Uterus (tissue), 4 donors: Measurements from ENCODE around the gene CLTB. TPM values are rescaled to one million over a fixed set of nuclear protein-coding genes. Genes with fewer than 3 reads are reported as not detected.
A peak's percentile ranks its signal among the peaks of the same experiment; 100 is the strongest.

Source experiments
- DNase-seq, 2 donors: peaks; one replicate each; pipeline ENCODE4 v3.0.0-alpha.2; 2019 to 2020
- H3K27ac ChIP-seq, 2 donors: fragments of 200-600 bp; sonication (generic); 1 replicate in 1 of 2; 2 replicates in 1 of 2; pipeline ENCODE4 v1.5.1; 2016 to 2018
- H3K27me3 ChIP-seq, 2 donors: fragments of 200-600 bp; sonication (generic); one replicate each; pipeline ENCODE4 v1.5.1; 2018 to 2019; ENCODE audit warnings: control low read depth in 1 of 2
- H3K36me3 ChIP-seq, 2 donors: fragments of 200-600 bp; sonication (generic); one replicate each; pipeline ENCODE4 v1.5.1; 2019; ENCODE audit warnings: control low read depth in 1 of 2
- H3K4me1 ChIP-seq, 2 donors: fragments of 200-600 bp; sonication (generic); one replicate each; pipeline ENCODE4 v1.5.1; 2018 to 2019; ENCODE audit warnings: control low read depth in 1 of 2
- H3K4me3 ChIP-seq, 2 donors: fragments of 200-600 bp; sonication (generic); 1 replicate in 1 of 2; 2 replicates in 1 of 2; pipeline ENCODE4 v1.5.1; 2018 to 2019; ENCODE audit warnings: mild to moderate bottlenecking in 1 of 2
- H3K9me3 ChIP-seq, 2 donors: fragments of 200-600 bp; sonication (generic); one replicate each; pipeline ENCODE4 v1.5.1; 2019; ENCODE audit warnings: control low read depth in 1 of 2
- POLR2A ChIP-seq, 2 donors: fragments of 450-650 bp; IDR thresholded peaks; one replicate each; pipeline ENCODE4 v1.6.1; 2016; ENCODE audit warnings: antibody characterized with exemption in 2 of 2, mild to moderate bottlenecking in 1 of 2, moderate library complexity in 1 of 2
- intact Hi-C: fragments of 100-400 bp; cut with DNase I; formaldehyde crosslinking; loops from one replicate; pipeline ENCODE4 v1.15.1; 2023; ENCODE audit warnings: low total_unique reads
- microRNA counts, 2 donors: library from miRNA; unstranded; fragments of <30 nt; microRNA quantifications; one replicate each; lab custom pipeline; 2016 to 2017
- microRNA-seq: library from miRNA; unstranded; fragments of <30 nt; microRNA quantifications from one replicate; pipeline ENCODE4, GENCODE V29; 2016; ENCODE audit warnings: borderline microRNAs expressed, borderline replicate concordance
- small RNA-seq: library from RNA; depleted of rRNA; stranded (forward); fragments of <200 nt; gene quantifications from one replicate; pipeline ENCODE3, GENCODE V24; 2016
- total RNA-seq, 4 donors: library from RNA; depleted of rRNA in 3 of 4; stranded (reverse); fragments of >200 nt in 3 of 4; gene quantifications; one replicate each; pipeline versions ENCODE4 v1.1.0 to v1.2.4, GENCODE V29; 2014 to 2023
- TF ChIP-seq, protein P1 (sequence below), 4 experiments: fragments of 200-600 bp in 2 of 4; fragments of 450-650 bp in 2 of 4; sonication (generic) in 2 of 4; IDR thresholded peaks; one replicate each; pipeline ENCODE4 v1.5.1; 2016 to 2019; ENCODE audit warnings: antibody characterized with exemption in 4 of 4, mild to moderate bottlenecking in 2 of 4, moderate library complexity in 1 of 4
- donor health status: DM: yes; HTN: yes; CAD: no.

Gene CLTB
- total RNA-seq, 4 donors from 2014 or later = 34.7 to 162 (median 63.4) TPM

DNA sequence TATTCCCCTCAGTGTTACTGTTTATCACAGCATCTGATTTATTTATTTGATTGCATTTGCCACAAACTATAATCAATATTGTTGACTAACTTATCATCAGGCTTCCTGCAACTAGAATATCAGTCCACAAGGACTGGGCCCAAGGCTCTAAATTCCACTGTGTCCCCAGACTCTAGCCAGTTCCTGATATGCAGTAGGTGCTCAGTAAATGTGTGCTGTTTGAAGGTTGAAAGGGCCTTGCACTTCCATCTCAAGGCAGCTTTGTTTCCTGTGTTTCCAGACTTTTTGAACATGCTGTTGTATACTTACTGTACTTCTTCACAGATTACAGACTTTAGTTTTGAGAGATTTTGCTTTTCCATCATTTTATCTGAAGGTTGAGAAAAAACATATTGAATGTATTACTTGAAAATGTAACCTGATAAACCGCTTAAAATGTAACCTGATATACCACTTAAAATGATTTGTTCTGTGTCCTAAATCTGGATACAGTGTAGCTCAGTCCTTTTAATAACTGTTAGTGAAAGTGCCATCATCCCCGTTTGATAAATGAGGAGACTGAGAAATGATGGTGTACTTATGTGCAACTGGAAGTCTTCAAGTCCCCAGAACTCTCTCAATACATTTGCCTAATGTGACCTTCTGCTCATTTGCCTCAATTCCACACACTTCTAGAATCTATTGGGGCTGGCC, 73.4 kb downstream of the CLTB start:
- no peaks in the 10 kb centered on the region for H3K9me3 ChIP-seq
- H3K27ac ChIP-seq = no peak overlapping the region
- H3K27me3 ChIP-seq = no peaks in the 10 kb centered on the region
- no peak for DNase-seq
- no peaks in the 10 kb centered on the region for H3K36me3 ChIP-seq
- no peaks in the 10 kb centered on the region for H3K4me1 ChIP-seq
- H3K4me3 ChIP-seq = no peak overlapping the region
- TF ChIP-seq, protein P1, sequence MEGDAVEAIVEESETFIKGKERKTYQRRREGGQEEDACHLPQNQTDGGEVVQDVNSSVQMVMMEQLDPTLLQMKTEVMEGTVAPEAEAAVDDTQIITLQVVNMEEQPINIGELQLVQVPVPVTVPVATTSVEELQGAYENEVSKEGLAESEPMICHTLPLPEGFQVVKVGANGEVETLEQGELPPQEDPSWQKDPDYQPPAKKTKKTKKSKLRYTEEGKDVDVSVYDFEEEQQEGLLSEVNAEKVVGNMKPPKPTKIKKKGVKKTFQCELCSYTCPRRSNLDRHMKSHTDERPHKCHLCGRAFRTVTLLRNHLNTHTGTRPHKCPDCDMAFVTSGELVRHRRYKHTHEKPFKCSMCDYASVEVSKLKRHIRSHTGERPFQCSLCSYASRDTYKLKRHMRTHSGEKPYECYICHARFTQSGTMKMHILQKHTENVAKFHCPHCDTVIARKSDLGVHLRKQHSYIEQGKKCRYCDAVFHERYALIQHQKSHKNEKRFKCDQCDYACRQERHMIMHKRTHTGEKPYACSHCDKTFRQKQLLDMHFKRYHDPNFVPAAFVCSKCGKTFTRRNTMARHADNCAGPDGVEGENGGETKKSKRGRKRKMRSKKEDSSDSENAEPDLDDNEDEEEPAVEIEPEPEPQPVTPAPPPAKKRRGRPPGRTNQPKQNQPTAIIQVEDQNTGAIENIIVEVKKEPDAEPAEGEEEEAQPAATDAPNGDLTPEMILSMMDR (IDR thresholded peaks at IDR 0.05) = no peak
- TF ChIP-seq POLR2A (IDR thresholded peaks at IDR 0.05) = no peak
- intact Hi-C loops = no loop called here

MicroRNA genes within 50 kb of the gene (microRNA counts, 767-probe panel; counts per million panel counts)
- 0 counts per million in 2 donors for microRNA hsa-miR-1271-5p (lab: Ali Mortazavi, UCI)

Small RNAs within 50 kb of the gene (microRNA-seq; reads per million reads assigned to microRNA genes)
- 7.4 reads per million, percentile 13 among the genes with 10 or more reads in this experiment for gene MIR1271

Small RNAs within 50 kb of the gene (small RNA-seq; reads per million reads assigned to genes)
- gene AC010297.1 (not detected), gene MIR1271 (not detected)

Other genes with a start within 250 kb of the CLTB start
- gene SIMC1, start 178.1 kb downstream of the CLTB start, total RNA-seq = 10 to 100 TPM in 2 of 4 donors, 1 to 10 TPM in 2; 1.5 to 43.0 (median 14.9) TPM
- 100 to 1,000 TPM in 1 of 4 donors, 10 to 100 TPM in 3; 57.0 to 112 (median 67.5) TPM for gene KIAA1191, start 54.8 kb downstream of the CLTB start, total RNA-seq
- gene ARL10, start 51.1 kb downstream of the CLTB start, total RNA-seq = 10 to 100 TPM in 2 of 4 donors, 1 to 10 TPM in 2; 4.1 to 21.2 (median 9.6) TPM
- gene NOP16, start 27.9 kb downstream of the CLTB start, total RNA-seq = 10 to 100 TPM in 1 of 4 donors, 1 to 10 TPM in 2, under 1 TPM in 1; 0.51 to 17.8 (median 7.9) TPM
- gene HIGD2A, start 27.8 kb downstream of the CLTB start, total RNA-seq = 10 to 100 TPM in 3 of 4 donors, 1 to 10 TPM in 1; 4.6 to 74.5 (median 26.7) TPM
- 10 to 100 TPM; 12.3 to 47.8 (median 32.5) TPM for gene FAF2, start 31.8 kb upstream of the CLTB start, total RNA-seq
- gene RNF44, start 120.9 kb upstream of the CLTB start, total RNA-seq = 10 to 100 TPM in 2 of 4 donors, 1 to 10 TPM in 2; 1.2 to 32.6 (median 9.2) TPM
- under 1 TPM in 3 of 4 donors, not detected in 1; under 0.01 to 0.35 (median 0.09) TPM for gene CDHR2, start 132.8 kb upstream of the CLTB start, total RNA-seq
- gene GPRIN1, start 193.6 kb upstream of the CLTB start, total RNA-seq = 1 to 10 TPM in 1 of 4 donors, under 1 TPM in 1, not detected in 2; 0.40 to 1.4 TPM
- gene SNCB, start 214.0 kb upstream of the CLTB start, total RNA-seq = not detected
- gene EIF4E1B, start 214.1 kb upstream of the CLTB start, total RNA-seq = not detected
- gene TSPAN17, start 230.9 kb upstream of the CLTB start, total RNA-seq = 10 to 100 TPM in 3 of 4 donors, 1 to 10 TPM in 1; 10.0 to 45.6 (median 20.2) TPM